Measurements from ENCODE around the gene SPATA1. TPM values are rescaled to one million over a fixed set of nuclear protein-coding genes. Genes with fewer than 3 reads are reported as not detected.

SPATA1 gene
- total and polyA plus RNA-seq, 2 of the 13 experiments (the other 11 are each of a cell fraction or from before 2014, with no cell fraction given), result 0.70 to 1.4 TPM

GRCh38 chr1:84478876-84479868 is 27.0 kb upstream of the SPATA1 start, which contains the start of gene RPF1 (continued):
- TF ChIP-seq SIX1 (CRISPR knock-in tag; IDR thresholded peaks at IDR 0.05; ENCODE audit: borderline replicate concordance) (0 out of 2 replicates have a peak, but pooled peaks have one; percentile 29), AHR (CRISPR knock-in tag; IDR thresholded peaks at IDR 0.05) (peak; percentile 72; the same call in 1 of the 2 replicates), MTERF4 (CRISPR knock-in tag; IDR thresholded peaks at IDR 0.05) (no peak), MYPOP (CRISPR knock-in tag; IDR thresholded peaks at IDR 0.05) (peak; percentile 57; the same call in 1 of the 2 replicates), ZNF776 (CRISPR knock-in tag; IDR thresholded peaks at IDR 0.05) (peak; percentile 75; the same call in 1 of the 2 replicates), HOXA5 (CRISPR knock-in tag; IDR thresholded peaks at IDR 0.05) (0 out of 2 replicates have a peak, but pooled peaks have one; percentile 47), ZNF282 (IDR thresholded peaks at IDR 0.05; ENCODE audit: partially characterized antibody) (no peak), SP140L (CRISPR knock-in tag; IDR thresholded peaks at IDR 0.05; ENCODE audit: borderline replicate concordance) (peak; percentile 58; the same call in 1 of the 2 replicates), FOXC1 (CRISPR knock-in tag; IDR thresholded peaks at IDR 0.05; ENCODE audit: borderline replicate concordance) (peak; percentile 49; the same call in 1 of the 2 replicates), ZNF644 (CRISPR knock-in tag; IDR thresholded peaks at IDR 0.05; ENCODE audit: low read depth) (0 out of 2 replicates have a peak, but pooled peaks have one; percentile 5), RBFOX2 (IDR thresholded peaks at IDR 0.05; ENCODE audit: low read depth, low read length) (peak; percentile 82), CSRNP1 (CRISPR knock-in tag; IDR thresholded peaks at IDR 0.05) (no peak), MEIS1 (CRISPR knock-in tag; IDR thresholded peaks at IDR 0.05; ENCODE audit: borderline replicate concordance) (0 out of 2 replicates have a peak, but pooled peaks have one; percentile 69), ZBTB38 (CRISPR knock-in tag; IDR thresholded peaks at IDR 0.05) (peak; percentile 51; the same call in 1 of the 2 replicates), ELF1 (CRISPR knock-in tag; IDR thresholded peaks at IDR 0.05) (peak; percentile 93), TAF1 (CRISPR knock-in tag; IDR thresholded peaks at IDR 0.05) (peak; percentile 81)
- TF ChIP-seq, protein P1, sequence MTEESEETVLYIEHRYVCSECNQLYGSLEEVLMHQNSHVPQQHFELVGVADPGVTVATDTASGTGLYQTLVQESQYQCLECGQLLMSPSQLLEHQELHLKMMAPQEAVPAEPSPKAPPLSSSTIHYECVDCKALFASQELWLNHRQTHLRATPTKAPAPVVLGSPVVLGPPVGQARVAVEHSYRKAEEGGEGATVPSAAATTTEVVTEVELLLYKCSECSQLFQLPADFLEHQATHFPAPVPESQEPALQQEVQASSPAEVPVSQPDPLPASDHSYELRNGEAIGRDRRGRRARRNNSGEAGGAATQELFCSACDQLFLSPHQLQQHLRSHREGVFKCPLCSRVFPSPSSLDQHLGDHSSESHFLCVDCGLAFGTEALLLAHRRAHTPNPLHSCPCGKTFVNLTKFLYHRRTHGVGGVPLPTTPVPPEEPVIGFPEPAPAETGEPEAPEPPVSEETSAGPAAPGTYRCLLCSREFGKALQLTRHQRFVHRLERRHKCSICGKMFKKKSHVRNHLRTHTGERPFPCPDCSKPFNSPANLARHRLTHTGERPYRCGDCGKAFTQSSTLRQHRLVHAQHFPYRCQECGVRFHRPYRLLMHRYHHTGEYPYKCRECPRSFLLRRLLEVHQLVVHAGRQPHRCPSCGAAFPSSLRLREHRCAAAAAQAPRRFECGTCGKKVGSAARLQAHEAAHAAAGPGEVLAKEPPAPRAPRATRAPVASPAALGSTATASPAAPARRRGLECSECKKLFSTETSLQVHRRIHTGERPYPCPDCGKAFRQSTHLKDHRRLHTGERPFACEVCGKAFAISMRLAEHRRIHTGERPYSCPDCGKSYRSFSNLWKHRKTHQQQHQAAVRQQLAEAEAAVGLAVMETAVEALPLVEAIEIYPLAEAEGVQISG (CRISPR knock-in tag; IDR thresholded peaks at IDR 0.05), result peak; percentile 88
- TF ChIP-seq, protein P2, sequence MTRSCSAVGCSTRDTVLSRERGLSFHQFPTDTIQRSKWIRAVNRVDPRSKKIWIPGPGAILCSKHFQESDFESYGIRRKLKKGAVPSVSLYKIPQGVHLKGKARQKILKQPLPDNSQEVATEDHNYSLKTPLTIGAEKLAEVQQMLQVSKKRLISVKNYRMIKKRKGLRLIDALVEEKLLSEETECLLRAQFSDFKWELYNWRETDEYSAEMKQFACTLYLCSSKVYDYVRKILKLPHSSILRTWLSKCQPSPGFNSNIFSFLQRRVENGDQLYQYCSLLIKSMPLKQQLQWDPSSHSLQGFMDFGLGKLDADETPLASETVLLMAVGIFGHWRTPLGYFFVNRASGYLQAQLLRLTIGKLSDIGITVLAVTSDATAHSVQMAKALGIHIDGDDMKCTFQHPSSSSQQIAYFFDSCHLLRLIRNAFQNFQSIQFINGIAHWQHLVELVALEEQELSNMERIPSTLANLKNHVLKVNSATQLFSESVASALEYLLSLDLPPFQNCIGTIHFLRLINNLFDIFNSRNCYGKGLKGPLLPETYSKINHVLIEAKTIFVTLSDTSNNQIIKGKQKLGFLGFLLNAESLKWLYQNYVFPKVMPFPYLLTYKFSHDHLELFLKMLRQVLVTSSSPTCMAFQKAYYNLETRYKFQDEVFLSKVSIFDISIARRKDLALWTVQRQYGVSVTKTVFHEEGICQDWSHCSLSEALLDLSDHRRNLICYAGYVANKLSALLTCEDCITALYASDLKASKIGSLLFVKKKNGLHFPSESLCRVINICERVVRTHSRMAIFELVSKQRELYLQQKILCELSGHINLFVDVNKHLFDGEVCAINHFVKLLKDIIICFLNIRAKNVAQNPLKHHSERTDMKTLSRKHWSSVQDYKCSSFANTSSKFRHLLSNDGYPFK (CRISPR knock-in tag; IDR thresholded peaks at IDR 0.05; ENCODE audit: borderline replicate concordance), result peak; percentile 74
